ENCODE results near the gene GALM. TPM values are rescaled to one million over a fixed set of nuclear protein-coding genes. Genes with fewer than 3 reads are reported as not detected.

The GALM gene
- polyA plus RNA-seq, 2 of the 4 experiments (the other 2 are of a cell fraction) = 33.4 to 34.2 TPM

DNA sequence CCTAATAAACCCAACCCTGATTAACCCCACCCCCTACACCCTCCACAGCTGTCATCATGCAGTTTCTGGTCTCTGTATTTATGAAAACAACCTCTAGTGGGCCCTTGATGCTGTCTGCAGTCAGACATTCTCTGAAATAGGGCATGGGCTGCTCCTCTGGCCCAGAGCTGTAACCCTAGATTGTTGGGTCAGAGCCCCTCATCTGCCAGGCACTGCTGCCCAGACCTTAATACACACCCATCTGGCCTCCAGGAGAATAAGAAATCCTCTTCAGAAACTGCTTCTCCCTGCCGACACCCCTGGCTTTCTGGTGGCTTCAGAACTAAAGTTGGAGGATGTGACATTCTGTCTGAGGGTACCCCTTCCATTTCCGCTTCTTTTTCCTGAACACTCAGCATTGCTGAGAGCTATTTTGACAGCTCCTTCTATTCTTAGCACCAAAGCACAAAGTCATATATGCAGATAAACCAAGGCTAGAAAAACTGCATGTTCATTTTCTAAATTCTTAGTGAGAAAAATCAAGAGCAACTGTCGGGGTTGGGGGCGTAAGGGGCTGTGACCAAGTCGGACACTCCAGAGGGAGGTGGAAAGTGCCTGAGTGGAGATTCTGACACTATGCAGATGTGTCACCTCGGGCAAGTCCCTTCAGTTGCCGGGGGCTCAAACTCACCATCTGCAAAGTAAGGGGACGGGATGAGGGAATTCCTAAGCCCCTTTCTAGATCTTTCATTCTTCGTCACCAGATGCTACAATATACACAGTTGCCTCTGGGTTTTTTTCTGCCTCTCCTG, 56.6 kb downstream of the GALM start:
- WGBS (ENCODE audit: missing lambda C conversion rate) = 86% methylated on average over 9 of the region's 9 CpGs
- CTCF ChIA-PET = interaction anchor here (0.7 to 26.7 kb wide), 11 partner anchors 9 to 186 kb away, joined by 3 to 423 read pairs (median 4); partner anchors contain the start of gene HNRNPLL
- peaks cover 17% of the 10 kb centered on the region; the same call in 1 of the 3 replicates for H3K4me1 ChIP-seq
- peak overlapping the region in 1 of 2 experiments; percentile 30; a peak in 3 of 6 replicates for H3K27ac ChIP-seq
- H3K4me2 ChIP-seq = no peak overlapping the region
- FAIRE-seq (no peak), ATAC-seq (peak; percentile 49 to 55), DNase-seq (ENCODE audit: low read depth in 1 of 2, low spot score in 1 of 2) (no peak)
- H3K9me3 ChIP-seq = no peaks in the 10 kb centered on the region
- POLR2A ChIA-PET = interaction anchor here (1.3 to 1.6 kb wide), 2 partner anchors 29 to 120 kb away, joined by 4 to 6 read pairs; partner anchors contain the start of genes HNRNPLL and SRSF7
- TF ChIP-seq RNF2 (IDR thresholded peaks at IDR 0.05; ENCODE audit: borderline replicate concordance, low read depth) (no peak), CBX8 (IDR thresholded peaks at IDR 0.05) (no peak), BHLHE40 (IDR thresholded peaks at IDR 0.05; ENCODE audit: low read depth, low read length) (no peak), HOXB13 (CRISPR knock-in tag; IDR thresholded peaks at IDR 0.05; ENCODE audit: low read depth) (no peak), POLR2A (IDR thresholded peaks at IDR 0.05; ENCODE audit: low read length) (no peak), MAZ (IDR thresholded peaks at IDR 0.05; ENCODE audit: borderline replicate concordance, low read depth, low read length) (no peak), HEYL (CRISPR knock-in tag; IDR thresholded peaks at IDR 0.05) (no peak), RAD21 (conservative IDR thresholded peaks at IDR 0.05 in 1 of 2, IDR thresholded peaks at IDR 0.05 in 1 of 2) (no peak), ZFP36 (IDR thresholded peaks at IDR 0.05; ENCODE audit: borderline replicate concordance, partially characterized antibody) (no peak)
- TF ChIP-seq, protein P1, sequence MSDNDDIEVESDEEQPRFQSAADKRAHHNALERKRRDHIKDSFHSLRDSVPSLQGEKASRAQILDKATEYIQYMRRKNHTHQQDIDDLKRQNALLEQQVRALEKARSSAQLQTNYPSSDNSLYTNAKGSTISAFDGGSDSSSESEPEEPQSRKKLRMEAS (IDR thresholded peaks at IDR 0.05) = no peak
- H3K4me3 ChIP-seq = no peak overlapping the region

DNA sequence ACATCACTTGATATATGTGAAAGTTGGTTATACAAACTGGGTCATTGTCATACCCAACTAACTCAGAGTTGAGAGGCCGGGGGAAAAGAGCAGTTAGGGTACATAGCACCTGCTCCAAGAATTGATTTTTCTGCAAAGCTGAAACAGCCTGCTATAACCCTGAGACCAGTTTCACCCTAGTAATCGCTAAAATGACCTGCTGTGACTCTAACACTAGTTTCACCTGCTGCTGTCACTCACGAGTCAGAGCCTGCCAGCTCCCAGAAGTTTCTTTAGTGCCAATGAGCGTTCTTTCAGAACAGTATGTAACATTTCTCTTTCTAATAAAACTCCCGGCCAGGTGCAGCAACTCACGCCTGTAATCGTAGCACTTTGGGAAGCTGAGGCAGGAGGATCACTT, 57.3 kb downstream of the GALM start:
- peaks cover 17% of the 10 kb centered on the region; the same call in 1 of the 3 replicates for H3K4me1 ChIP-seq
- no peak for ATAC-seq
- WGBS (ENCODE audit: missing lambda C conversion rate) = 87% methylated on average over 7 of the region's 7 CpGs
- H3K9me3 ChIP-seq = no peaks in the 10 kb centered on the region
- no peak for TF ChIP-seq ZFP36 (IDR thresholded peaks at IDR 0.05; ENCODE audit: borderline replicate concordance, partially characterized antibody)
- H3K4me2 ChIP-seq = no peak overlapping the region
- no peak for FAIRE-seq
- peak overlapping the region in 1 of 2 experiments; percentile 11; a peak in 1 of 6 replicates for H3K27ac ChIP-seq
- no peak for DNase-seq (ENCODE audit: low read depth in 1 of 2, low spot score in 1 of 2)
- ChIA-PET CTCF (interaction anchor here (0.6 to 26.7 kb wide), 6 partner anchors 14 to 195 kb away, joined by 3 to 423 read pairs (median 40); partner anchors contain the start of gene HNRNPLL), POLR2A (interaction anchor here (0.7 kb wide), 1 partner anchor 10 kb away, joined by 5 read pairs; no protein-coding TSS in a partner anchor)
- H3K4me3 ChIP-seq = no peak overlapping the region

DNA sequence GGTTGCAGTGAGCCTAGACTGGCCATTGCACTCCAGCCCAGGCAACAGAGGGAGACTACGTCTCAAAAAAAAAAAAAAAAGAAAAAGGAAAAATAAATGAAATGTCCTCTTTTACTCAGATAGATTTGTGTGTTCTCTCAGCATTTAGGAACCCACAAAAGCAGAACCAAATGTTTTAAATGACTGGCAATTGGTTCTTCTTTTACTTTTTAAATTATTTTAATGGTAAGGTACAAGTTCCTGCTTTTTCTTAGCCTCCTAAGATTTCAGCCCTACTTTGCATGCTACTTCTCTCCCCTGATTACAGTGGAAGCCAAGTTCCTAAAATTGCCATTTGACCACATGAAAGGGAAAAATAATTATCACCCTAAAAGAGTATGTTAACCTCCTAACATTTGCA, 61.7 kb downstream of the GALM start:
- ChIA-PET POLR2A (interaction anchor here (1.3 kb wide), 1 partner anchor 24 kb away, joined by 3 read pairs; the partner anchor contains the start of gene SRSF7), CTCF (interaction anchor here (1.5 to 26.7 kb wide), 7 partner anchors 10 to 199 kb away, joined by 3 to 423 read pairs (median 14); partner anchors contain the start of gene HNRNPLL)
- FAIRE-seq (no peak), DNase-seq (ENCODE audit: low read depth in 1 of 2, low spot score in 1 of 2) (no peak), ATAC-seq (no peak)
- WGBS (ENCODE audit: missing lambda C conversion rate) = 81% methylated on average over 1 of the region's 1 CpG
- Histone ChIP-seq H3K4me1 (no peaks in the 10 kb centered on the region), H3K4me3 (no peak overlapping the region), H3K27ac (no peak overlapping the region), H3K4me2 (no peak overlapping the region), H3K9me3 (no peaks in the 10 kb centered on the region)
- TF ChIP-seq EHMT2 (IDR thresholded peaks at IDR 0.05; ENCODE audit: low read depth) (no peak), HEYL (CRISPR knock-in tag; IDR thresholded peaks at IDR 0.05) (no peak), RCOR1 (IDR thresholded peaks at IDR 0.05; ENCODE audit: low read depth, low read length) (no peak), POLR2AphosphoS2 (conservative IDR thresholded peaks at IDR 0.05; ENCODE audit: low read length) (no peak), RAD21 (conservative IDR thresholded peaks at IDR 0.05 in 1 of 2, IDR thresholded peaks at IDR 0.05 in 1 of 2) (no peak), SMC3 (IDR thresholded peaks at IDR 0.05) (no peak)
- TF ChIP-seq, protein P2, sequence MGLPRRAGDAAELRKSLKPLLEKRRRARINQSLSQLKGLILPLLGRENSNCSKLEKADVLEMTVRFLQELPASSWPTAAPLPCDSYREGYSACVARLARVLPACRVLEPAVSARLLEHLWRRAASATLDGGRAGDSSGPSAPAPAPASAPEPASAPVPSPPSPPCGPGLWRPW (IDR thresholded peaks at IDR 0.05) = no peak

DNA sequence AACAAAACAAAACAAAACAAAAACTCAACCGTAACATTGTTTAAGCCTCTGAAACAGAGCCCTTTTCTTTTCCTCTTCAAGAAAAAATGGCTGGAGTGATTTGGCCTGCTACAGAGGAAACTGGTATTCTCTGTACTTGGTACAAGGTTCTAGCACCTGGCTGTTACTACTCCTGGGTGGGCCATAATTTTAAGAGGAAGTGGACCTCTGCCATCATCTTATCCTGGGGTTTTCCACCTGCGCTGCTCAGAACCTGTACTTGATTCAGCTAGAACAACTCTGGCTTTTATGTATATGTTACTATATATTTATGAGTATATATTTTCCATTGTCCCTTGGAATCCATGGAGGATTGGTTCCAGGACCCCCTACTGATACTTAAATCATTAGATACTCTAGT, 62.8 kb downstream of the GALM start:
- no peak overlapping the region for H3K4me2 ChIP-seq
- 59% methylated on average over 2 of the region's 2 CpGs for WGBS (ENCODE audit: missing lambda C conversion rate)
- no peak overlapping the region for H3K27ac ChIP-seq
- FAIRE-seq = no peak
- ChIA-PET CTCF (interaction anchor here (0.9 to 26.7 kb wide), 4 partner anchors 9 to 148 kb away, joined by 3 to 423 read pairs (median 106); partner anchors contain the start of gene HNRNPLL), POLR2A (interaction anchor here (1.3 to 7.9 kb wide), 2 partner anchors 22 to 23 kb away, joined by 3 to 68 read pairs; partner anchors contain the start of gene SRSF7)
- H3K9me3 ChIP-seq = no peaks in the 10 kb centered on the region
- DNase-seq (ENCODE audit: low read depth in 1 of 2, low spot score in 1 of 2) = no peak
- H3K4me1 ChIP-seq = no peaks in the 10 kb centered on the region
- no peak overlapping the region for H3K4me3 ChIP-seq
- no peak for ATAC-seq
- TF ChIP-seq PHF8 (IDR thresholded peaks at IDR 0.05; ENCODE audit: borderline replicate concordance, low read depth) (no peak), NR3C1 (IDR thresholded peaks at IDR 0.05) (no peak), ZNF302 (CRISPR knock-in tag; IDR thresholded peaks at IDR 0.05) (no peak), SREBF2 (IDR thresholded peaks at IDR 0.05) (no peak), TFCP2L1 (CRISPR knock-in tag; IDR thresholded peaks at IDR 0.05) (no peak), ZC3H11A (IDR thresholded peaks at IDR 0.05) (no peak), ZSCAN20 (CRISPR knock-in tag; IDR thresholded peaks at IDR 0.05) (no peak), TP53 (CRISPR knock-in tag; IDR thresholded peaks at IDR 0.05) (no peak), CBX8 (IDR thresholded peaks at IDR 0.05) (no peak), SMC3 (IDR thresholded peaks at IDR 0.05) (no peak), FOSB (CRISPR knock-in tag; IDR thresholded peaks at IDR 0.05) (no peak), HDAC2 (IDR thresholded peaks at IDR 0.05) (no peak), CEBPB (IDR thresholded peaks at IDR 0.05) (no peak), RARB (CRISPR knock-in tag; IDR thresholded peaks at IDR 0.05) (no peak), CBX2 (IDR thresholded peaks at IDR 0.05; ENCODE audit: borderline replicate concordance, low read depth) (no peak), HOXB5 (CRISPR knock-in tag; IDR thresholded peaks at IDR 0.05) (no peak), EHMT2 (IDR thresholded peaks at IDR 0.05; ENCODE audit: low read depth) (no peak)
- TF ChIP-seq, protein P3, sequence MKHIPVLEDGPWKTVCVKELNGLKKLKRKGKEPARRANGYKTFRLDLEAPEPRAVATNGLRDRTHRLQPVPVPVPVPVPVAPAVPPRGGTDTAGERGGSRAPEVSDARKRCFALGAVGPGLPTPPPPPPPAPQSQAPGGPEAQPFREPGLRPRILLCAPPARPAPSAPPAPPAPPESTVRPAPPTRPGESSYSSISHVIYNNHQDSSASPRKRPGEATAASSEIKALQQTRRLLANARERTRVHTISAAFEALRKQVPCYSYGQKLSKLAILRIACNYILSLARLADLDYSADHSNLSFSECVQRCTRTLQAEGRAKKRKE (CRISPR knock-in tag; IDR thresholded peaks at IDR 0.05; ENCODE audit: low read depth) = no peak
